ENCODE results near the gene WWOX. TPM values are rescaled to one million over a fixed set of nuclear protein-coding genes. Genes with fewer than 3 reads are reported as not detected.

Gene WWOX
- total RNA-seq, 1 donor from 2014 or later, result 28.2 TPM

DNA sequence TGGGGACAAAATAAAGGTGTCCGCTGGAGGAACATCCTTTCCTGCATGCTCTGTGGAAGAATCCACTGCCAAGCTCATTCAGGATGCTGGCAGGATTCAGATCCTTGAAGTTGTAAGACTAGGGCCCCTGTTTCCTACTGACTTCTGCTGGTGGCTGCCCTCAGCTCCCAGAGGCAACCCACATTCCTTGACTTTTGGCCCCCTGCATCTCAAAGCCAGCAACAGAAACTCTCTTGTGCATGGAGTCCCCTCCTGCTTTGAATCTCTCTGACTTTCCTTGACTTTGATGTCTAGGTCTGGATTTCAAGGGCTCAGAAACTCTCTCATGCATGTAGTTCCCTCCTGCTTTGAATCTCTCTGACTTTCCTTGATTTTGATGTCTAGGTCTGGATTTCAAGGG, 461.5 kb downstream of the WWOX start:
- TF ChIP-seq, protein P1, sequence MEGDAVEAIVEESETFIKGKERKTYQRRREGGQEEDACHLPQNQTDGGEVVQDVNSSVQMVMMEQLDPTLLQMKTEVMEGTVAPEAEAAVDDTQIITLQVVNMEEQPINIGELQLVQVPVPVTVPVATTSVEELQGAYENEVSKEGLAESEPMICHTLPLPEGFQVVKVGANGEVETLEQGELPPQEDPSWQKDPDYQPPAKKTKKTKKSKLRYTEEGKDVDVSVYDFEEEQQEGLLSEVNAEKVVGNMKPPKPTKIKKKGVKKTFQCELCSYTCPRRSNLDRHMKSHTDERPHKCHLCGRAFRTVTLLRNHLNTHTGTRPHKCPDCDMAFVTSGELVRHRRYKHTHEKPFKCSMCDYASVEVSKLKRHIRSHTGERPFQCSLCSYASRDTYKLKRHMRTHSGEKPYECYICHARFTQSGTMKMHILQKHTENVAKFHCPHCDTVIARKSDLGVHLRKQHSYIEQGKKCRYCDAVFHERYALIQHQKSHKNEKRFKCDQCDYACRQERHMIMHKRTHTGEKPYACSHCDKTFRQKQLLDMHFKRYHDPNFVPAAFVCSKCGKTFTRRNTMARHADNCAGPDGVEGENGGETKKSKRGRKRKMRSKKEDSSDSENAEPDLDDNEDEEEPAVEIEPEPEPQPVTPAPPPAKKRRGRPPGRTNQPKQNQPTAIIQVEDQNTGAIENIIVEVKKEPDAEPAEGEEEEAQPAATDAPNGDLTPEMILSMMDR (IDR thresholded peaks at IDR 0.05), result no peak
- Mint-ChIP-seq H3K36me3 (ENCODE audit: unreplicated experiment) (no peaks in the 10 kb centered on the region), H3K4me3 (ENCODE audit: unreplicated experiment) (no peak overlapping the region), H3K27ac (ENCODE audit: unreplicated experiment) (no peak overlapping the region), H3K4me1 (ENCODE audit: unreplicated experiment) (no peaks in the 10 kb centered on the region), H3K27me3 (ENCODE audit: unreplicated experiment) (no peaks in the 10 kb centered on the region), H3K9me3 (ENCODE audit: unreplicated experiment) (peaks cover 11% of the 10 kb centered on the region)
- DNase-seq (ENCODE audit: extremely low spot score, unreplicated experiment), result no peak

DNA sequence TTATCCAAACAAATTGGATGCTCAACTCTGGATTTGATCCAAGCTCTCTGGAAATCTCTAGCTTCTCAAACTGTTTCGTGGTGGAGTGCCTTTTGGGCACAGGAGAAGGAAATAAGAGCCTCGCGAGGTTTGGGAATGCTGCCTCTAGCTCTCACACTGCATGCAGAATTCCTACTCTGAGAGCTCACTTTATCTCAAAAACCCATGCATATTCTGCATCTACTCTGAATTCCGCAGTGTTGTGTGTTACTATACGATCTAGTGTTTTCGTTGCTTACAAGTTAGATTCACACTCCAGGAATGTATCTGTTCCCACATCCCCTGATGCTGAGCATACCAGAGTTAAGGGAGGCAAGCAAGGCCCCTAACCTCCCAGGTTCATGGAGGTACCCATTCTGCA, 462.7 kb downstream of the WWOX start:
- no peak for DNase-seq (ENCODE audit: extremely low spot score, unreplicated experiment)
- H3K27me3 Mint-ChIP-seq (ENCODE audit: unreplicated experiment), result no peaks in the 10 kb centered on the region
- TF ChIP-seq, protein P1 (IDR thresholded peaks at IDR 0.05), result no peak
- no peak overlapping the region for H3K4me3 Mint-ChIP-seq (ENCODE audit: unreplicated experiment)
- no peak overlapping the region for H3K27ac Mint-ChIP-seq (ENCODE audit: unreplicated experiment)
- H3K36me3 Mint-ChIP-seq (ENCODE audit: unreplicated experiment), result no peaks in the 10 kb centered on the region
- no peaks in the 10 kb centered on the region for H3K4me1 Mint-ChIP-seq (ENCODE audit: unreplicated experiment)
- H3K9me3 Mint-ChIP-seq (ENCODE audit: unreplicated experiment), result peaks cover 11% of the 10 kb centered on the region

DNA sequence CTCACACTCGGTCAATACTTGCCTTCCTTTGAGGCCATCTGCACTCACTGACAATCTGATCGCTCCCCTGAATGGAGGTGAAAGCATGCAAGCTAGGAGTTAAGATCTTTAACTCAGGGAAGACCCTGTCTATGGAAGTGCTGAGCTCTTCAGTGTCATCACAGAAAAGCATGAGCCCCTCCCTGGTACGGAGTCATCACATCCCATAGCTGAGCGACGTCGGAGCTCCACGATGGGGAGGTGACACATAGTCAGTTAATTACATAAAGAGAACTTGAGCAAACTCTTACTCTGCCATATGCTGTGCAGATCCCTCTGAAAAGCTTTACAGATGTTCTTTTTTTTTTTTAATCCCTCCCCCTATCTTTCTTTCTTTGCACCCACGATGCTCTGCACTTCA, 463.2 kb downstream of the WWOX start:
- Mint-ChIP-seq H3K9me3 (ENCODE audit: unreplicated experiment) (peaks cover 11% of the 10 kb centered on the region), H3K36me3 (ENCODE audit: unreplicated experiment) (no peaks in the 10 kb centered on the region), H3K4me1 (ENCODE audit: unreplicated experiment) (no peaks in the 10 kb centered on the region), H3K27ac (ENCODE audit: unreplicated experiment) (no peak overlapping the region), H3K4me3 (ENCODE audit: unreplicated experiment) (no peak overlapping the region), H3K27me3 (ENCODE audit: unreplicated experiment) (no peaks in the 10 kb centered on the region)
- no peak for DNase-seq (ENCODE audit: extremely low spot score, unreplicated experiment)
- TF ChIP-seq, protein P1 (IDR thresholded peaks at IDR 0.05), result no peak

DNA sequence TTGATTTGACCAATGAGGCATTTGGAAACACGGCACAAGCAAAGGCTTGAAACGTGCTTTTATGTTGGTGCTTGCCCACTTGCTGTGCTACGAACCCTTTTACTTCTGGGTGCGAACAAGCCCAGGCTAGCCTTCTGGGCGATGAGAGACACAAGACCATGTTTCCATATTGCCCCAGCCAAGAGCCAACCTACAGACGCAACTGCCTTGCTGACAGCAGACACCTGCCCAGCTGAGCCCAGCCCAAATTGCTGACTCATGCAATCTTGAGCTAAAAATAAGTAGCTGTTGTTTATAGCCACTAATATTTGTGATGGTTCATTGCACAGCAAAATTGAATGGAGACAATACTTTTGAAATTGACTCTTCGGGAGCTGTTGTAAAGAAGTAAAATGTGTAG, 464.5 kb downstream of the WWOX start:
- no peak overlapping the region for H3K27ac Mint-ChIP-seq (ENCODE audit: unreplicated experiment)
- H3K9me3 Mint-ChIP-seq (ENCODE audit: unreplicated experiment), result peaks cover 11% of the 10 kb centered on the region
- no peaks in the 10 kb centered on the region for H3K36me3 Mint-ChIP-seq (ENCODE audit: unreplicated experiment)
- TF ChIP-seq, protein P1 (IDR thresholded peaks at IDR 0.05), result no peak
- H3K4me1 Mint-ChIP-seq (ENCODE audit: unreplicated experiment), result no peaks in the 10 kb centered on the region
- H3K27me3 Mint-ChIP-seq (ENCODE audit: unreplicated experiment), result no peaks in the 10 kb centered on the region
- H3K4me3 Mint-ChIP-seq (ENCODE audit: unreplicated experiment), result no peak overlapping the region
- no peak for DNase-seq (ENCODE audit: extremely low spot score, unreplicated experiment)

DNA sequence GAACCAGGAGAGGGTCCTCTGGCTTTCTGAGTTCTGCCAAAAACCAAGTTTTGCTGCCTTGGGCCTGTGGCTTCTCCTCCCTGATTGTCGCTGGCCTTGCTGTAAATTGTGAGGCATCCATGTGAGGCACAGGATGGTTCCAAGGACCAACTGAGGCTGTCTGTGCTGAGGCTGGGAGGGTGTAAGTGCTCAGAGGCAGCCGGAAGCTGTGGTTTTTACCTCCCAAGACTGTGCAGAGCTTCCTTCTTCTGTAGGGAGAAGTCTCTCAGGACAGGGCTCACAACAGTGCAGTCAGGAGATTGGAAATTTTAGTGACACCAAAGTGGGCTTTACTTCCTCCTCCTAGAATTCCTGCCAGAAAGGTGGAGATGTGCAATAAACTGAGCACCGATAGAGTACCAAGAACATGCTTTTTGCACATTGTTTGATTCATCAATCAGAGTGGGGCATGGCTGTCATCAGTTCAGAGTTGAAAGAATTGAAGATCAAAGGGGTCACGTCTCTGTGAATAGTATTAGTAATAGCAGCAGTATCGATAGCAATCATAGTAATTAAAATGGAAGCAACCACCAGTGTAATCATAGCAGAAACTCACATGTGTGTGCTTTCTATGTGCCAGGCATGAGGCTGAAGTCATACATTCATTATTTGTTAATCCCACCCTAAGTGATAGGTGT, 467.1 kb downstream of the WWOX start:
- no peaks in the 10 kb centered on the region for H3K4me1 Mint-ChIP-seq (ENCODE audit: unreplicated experiment)
- no peaks in the 10 kb centered on the region for H3K36me3 Mint-ChIP-seq (ENCODE audit: unreplicated experiment)
- H3K27me3 Mint-ChIP-seq (ENCODE audit: unreplicated experiment), result no peaks in the 10 kb centered on the region
- H3K27ac Mint-ChIP-seq (ENCODE audit: unreplicated experiment), result no peak overlapping the region
- DNase-seq (ENCODE audit: extremely low spot score, unreplicated experiment), result no peak
- H3K4me3 Mint-ChIP-seq (ENCODE audit: unreplicated experiment), result no peak overlapping the region
- TF ChIP-seq, protein P1 (IDR thresholded peaks at IDR 0.05), result no peak
- peaks cover 11% of the 10 kb centered on the region for H3K9me3 Mint-ChIP-seq (ENCODE audit: unreplicated experiment)
